ENCODE data around the gene CGNL1.

CGNL1 gene

DNA sequence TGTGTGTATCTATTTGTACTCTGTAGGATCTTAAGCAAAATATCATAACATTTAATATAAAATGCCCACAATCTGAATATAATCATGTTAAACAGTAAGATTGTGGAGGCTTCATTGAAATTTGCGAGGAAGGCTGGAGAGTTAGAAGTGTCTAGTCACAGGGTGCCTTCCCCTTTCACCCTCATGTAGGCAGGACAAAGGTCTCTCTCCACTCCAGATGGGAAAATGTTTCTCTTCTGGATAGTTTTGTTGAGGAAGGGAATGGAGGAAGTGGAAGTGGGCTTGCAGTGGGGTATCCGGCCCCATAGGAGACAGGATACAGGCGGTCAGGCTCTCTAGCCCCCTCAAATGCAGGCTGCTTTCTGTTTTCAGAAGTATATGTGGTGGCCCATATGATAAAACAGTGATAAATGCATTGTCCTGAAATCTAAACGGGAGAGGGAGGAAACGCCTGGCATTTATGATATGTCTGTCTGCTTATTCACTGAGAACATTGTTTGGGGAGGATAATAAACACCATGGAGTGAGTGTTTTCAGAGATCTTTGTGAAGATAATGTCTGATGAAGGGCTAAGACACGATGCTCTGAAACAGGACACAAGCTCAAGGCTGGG, 202.1 kb downstream of the CGNL1 start:
- no peak for DNase-seq

DNA sequence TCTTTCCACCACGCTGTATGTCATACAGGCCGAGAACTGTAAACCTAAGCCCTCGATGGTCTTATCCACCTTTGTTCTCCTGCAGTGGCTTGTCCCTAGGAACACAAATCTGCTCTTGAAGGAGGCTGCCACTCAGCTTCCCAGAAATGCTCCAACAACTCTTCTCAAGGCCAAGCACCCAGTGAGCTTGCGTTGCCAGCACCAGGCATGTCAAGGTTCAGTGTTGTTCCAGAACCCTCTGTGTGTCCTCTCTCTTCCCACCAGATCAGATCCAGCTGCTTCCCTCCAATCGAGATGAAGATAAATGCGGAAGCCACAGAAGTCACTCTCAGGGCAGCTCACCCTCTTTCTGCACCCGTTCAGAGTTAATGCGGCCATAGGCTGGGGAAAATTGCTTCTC, 204.1 kb downstream of the CGNL1 start:
- DNase-seq, result no peak

DNA sequence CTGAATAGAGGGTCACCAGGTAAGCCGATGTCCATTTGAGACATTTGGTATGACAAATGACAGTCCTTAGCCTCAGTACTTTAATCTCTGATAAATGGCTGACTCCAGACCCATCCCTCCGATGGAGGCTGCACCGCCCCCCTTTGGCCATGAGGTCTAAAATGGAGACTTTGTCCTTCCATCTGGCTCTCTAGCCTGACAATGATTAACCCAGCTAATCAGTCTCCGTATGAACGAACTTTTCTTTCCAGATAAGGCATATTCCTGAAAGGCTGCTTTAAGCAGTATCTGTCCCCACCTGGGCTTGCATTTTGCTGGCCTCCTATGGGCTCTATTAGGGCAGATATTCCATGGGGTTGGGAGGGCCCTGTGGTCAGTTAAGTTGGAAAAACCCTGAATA, 204.6 kb downstream of the CGNL1 start:
- no peak for DNase-seq

DNA sequence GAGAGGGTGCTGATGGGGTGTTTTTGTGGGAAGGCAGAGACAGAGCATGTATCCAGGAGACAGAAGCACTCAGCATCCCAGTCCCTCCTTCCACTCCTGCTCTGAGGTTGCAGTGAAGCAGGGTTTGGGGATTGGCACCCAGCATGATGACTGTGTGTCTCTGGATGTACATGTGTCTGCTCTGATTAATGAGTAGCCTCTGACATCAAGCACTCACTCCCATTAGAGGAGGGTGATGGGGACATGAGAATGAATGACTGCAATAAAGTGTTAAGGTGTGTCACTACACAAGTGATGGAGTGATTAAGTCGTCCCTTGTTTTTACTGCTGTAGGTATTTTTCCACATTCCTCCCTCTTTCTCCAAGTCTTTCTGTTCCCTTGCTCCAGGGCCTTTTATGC, 205.8 kb downstream of the CGNL1 start:
- no peak for DNase-seq

DNA sequence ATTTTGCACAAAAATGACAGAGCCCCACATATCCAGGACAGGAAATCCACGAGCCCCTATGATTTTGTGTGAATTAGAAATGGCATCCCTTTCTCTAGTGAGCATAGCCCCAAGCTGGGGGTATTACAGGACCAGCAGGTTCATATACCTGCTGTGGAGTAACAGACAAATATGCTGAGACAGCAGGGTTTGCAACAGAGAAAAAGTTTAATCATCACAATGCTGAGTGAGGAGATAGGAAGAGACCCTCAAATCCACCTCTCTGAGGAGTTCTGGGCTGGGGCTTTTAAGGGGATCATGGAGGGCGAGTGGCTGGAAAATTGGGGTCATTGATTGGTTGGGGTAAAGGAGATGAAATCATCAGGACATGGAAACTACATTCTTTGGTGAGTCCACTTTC, 207.0 kb downstream of the CGNL1 start:
- DNase-seq, result no peak

DNA sequence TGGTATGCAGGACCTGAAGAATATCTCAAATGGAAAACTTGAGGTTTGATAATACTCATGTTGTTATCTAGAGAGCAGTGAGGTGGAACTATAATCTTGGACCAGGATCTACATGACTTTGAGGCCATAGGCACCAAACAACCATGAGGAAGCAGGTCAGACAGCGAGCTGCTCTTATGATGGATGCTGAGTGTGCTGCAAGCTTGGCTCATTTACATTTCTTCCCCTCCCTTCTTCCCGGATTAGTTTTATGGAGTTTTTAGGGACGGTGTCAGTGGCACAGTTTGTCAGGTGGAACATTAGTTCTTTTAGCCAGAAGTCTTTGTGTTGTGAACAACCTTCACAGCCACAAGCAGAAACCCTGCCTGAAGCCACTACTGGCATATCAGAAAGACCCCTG, 207.4 kb downstream of the CGNL1 start:
- no peak for DNase-seq

DNA sequence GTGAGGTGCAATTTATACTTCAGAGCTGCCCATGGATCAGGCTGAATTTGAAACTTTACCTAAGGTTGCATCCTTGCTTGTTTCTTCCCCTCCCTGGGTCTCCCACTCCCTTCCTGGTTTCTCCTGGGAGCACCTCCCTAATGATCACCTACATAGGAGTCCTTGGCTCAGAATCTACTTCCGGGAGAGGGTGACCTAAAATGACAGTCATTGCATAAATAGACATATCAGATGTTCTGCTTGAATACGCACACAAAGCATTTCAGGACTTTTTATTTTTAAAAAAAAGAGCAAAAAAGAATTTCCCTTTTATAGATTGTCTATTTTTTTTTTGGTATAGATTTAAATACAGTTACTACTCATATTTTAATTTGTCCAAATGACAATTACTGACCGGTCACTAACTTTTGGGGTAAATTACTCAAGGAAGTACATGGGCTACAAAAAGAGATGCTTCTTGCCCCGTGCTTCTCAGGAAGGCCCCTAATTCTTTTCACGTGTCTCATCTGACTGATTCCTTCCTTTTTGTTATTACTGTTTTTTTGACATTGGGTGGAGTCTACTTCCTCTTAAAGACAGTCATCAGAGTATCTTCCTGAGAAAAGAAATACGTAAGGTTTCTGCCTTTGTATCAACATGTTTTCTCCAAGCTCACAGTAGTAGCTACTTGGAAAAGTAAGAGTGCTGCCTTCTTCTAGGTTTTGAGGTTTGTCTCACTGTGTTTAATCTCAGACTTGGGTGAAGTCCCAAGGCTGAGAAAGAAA, 210.5 kb downstream of the CGNL1 start:
- peak; percentile 29 for DNase-seq

DNA sequence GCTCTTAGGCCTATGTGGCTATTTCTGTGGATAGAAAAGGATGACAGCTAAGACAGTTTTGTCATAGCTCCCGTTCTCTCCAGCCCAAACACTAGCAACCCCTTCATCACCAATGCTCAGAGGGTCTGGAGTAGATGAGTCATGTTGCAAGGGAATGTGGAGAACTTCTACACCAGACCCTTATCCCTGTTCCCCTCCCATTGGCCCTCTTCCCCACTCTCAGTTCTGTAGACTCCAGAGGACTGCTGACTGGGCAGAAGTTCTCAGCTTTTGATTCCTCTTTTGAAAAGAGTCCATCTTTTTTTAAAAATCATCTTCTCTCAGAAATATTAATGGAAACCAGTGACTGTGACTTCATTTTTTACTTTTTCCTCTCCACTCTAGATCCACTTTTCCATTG, 213.0 kb downstream of the CGNL1 start:
- no peak for DNase-seq

DNA sequence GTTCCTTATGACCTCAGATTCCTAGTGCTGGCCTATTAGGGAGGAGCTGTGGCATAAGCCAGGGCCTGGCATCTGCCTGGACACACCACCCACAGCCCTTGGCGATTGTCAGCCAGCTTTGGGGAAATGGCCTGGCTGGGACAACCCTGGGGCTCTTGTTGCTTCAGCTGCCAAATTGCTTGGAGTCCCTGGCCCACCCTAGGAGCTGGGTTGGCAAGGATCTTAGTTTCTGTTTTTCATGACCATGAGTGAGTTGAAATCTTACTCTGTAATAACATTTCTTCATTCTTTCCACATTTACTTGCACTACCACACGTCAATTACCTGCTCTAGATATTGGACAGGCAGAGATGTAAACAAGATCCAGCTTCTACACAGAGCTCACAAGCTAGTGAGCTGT, 213.4 kb downstream of the CGNL1 start:
- DNase-seq, result no peak

DNA sequence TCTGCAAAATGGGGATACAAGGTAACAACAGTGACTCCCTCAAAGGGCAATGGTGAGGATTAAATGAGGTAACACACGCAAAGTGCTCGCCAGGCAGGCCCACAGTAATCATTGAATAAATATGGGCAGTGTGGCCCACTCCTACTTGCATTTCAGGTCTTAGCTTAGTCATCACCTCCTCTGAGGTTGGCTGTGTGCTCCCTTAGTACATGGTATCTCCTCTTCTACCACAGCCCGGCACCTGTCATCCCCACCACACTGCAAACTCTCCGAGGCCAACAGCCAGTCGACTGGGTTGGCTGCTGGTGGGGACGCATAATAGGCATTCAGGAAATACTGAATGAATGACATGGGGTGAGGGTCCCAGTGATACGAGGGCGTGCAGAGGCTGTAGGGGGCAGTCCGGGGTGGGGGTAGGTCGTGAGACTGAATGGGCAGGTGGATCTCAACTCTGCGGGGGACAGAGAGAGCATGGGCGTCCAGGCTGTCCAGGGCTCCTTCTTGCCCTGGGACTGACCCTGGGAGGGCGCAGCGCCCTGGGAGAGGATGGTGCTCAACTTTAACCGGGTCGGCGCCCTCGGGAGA, 215.0 kb downstream of the CGNL1 start:
- no peak for DNase-seq

DNA sequence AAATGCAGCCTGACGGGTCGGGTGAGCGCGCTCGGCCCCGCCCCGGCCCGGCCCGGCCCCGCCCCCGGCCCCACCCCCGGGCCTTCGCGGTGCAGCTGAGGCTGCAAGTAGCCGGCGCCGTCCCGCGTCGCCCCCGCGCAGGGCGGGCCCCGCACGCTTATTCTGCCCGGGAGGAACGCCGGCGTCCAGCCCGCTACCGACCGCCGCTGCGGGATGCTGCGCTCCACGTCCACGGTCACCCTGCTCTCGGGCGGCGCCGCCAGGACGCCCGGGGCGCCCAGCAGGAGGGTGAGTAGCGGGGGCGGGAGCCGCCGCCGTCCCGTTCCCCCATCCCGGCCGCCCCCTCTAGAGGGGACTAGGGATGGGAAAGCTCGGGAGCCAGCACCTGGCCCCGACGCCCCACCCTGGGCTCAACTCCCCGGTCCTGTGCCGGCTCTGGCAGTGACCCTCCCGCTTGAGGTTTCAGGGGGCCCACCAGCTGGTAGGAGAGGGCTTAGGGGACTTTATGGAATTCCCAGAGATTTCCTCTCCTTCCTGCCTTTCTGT, 215.6 kb downstream of the CGNL1 start, which contains the start of gene MYZAP:
Gene MYZAP, plus strand, starts transcription at position 83 of the 546 bp plus-strand sequence. Its CDS starts 131 bp downstream, at position 214.
- DNase-seq, result peak; percentile 59

DNA sequence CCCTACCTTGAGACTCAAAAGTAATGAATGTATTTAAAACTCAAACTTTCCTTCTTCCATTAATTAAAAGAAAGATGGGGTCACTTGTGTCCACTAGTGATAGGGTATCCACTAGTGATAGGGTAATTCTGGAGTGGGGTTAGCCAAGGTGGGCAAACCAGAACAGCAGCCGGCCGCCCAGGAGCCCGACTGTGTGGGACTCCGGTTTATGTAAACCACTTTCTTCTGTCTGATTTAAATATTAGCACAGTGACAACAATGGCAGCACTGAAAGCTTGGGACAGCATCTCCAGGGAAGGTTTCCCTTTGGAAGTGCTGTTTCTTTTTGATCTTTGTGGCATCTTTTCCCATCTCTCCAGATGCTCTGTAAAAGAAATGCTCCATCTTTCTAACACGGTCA, 216.1 kb downstream of the CGNL1 start:
- DNase-seq, result no peak

DNA sequence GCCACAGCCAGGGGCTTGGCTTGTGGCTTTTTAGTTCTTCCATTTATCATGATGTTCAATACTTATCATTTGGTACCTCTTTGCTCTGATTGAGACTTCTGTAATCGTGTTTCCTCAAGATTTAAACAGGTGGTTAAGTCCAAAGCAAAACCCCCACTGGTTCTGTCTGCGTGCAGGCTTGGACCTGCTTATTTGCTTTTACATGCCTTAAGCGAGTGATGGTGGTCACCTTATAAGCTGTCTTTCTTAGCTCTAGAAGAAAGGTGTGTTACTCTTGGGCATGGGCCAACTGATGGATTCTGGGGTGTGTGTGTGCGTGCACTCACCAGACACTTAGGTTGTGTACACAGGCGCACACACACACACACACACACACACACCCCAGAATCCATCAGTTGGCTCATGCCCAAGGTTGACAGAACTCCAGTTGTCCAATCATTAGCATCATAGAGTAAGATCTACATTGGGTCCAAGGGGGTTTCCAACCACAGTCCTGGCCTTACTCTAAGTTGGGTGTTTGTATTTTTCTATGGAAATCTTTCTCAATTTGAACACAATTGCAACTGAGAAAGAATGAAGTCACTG, 216.6 kb downstream of the CGNL1 start:
- no peak for DNase-seq

DNA sequence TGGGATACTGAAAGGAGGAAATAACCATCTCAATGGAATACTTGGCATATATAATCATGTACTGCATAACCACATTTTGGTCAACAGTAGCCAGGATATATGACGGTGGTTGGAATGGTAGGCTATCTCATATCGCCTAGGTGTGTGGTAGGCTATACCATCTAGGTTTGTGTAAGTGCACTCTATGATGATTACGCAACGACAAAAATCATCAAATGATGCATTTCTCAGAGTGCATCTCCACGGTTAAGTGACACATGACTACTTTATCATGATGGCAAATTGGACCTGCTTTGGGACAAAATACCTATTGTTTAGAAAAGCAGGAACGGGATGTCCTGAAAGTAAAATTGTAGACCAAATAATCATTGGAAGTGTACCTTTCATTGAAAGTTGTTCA, 218.2 kb downstream of the CGNL1 start:
- no peak for DNase-seq

DNA sequence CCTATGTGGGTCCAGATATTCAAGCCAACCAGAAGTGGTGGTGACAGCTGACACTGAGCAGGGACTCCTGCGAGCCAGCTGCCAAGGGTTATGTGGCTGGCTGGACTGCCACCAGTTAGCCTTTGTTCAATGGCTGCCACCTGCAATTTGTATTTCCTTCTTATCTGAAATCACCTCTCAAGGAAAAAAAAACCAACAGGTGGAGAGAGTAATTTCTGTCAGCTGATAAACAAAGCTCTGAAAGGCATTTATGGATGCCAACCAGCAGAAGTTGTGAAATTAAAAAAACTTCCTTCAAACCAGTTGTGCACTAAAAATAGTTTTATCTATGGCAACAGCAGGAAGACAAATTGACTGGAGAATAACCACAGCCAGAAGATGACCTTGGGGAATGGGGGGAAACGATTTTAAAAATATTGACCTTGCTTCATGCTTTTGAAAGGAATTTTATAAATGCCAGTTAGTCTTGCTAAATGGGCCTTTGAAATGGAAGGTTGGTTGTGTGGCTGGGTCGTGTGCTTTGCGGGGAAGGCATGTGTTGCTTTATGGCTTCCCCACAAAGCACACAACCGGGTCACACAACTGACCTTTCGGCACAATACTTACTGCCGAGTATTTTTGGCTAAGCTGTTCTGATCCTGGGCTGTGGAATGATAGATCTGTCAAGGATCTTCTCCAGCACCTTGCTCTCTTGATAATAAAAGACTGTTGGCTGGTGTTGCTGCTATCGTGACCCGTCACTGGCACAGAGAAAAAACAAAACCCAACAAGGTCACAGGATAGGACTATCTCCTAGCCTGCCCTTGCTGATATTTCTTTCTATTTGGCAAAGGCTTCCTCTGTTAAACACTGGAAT, 218.9 kb downstream of the CGNL1 start:
- no peak for DNase-seq

DNA sequence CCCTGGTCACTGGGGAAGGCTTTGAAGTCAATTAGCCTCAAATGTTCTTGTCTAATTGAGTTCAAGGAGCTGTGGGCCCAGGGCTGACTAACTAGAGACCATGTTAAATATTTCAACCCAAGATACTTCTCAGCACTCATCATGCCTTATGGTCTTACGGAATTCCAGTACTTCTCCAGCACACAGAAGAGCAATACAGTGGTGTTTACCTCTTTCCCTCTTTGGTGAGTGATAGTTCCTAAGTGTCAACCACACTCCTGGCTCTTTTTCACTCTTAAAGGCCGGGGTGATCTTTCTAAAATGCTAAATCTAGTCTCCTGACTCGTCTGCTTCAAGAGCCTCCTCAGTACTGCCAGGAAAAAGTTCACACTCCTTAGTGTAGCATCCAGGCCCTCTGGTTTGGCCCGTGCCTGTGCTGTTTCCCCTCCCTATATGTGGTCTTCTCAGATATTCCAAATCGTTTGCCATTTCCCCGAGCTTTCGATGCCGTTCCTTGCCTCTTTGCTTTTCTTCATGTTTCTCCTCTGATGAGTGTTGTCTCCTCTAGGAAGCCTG, 220.1 kb downstream of the CGNL1 start:
- no peak for DNase-seq

DNA sequence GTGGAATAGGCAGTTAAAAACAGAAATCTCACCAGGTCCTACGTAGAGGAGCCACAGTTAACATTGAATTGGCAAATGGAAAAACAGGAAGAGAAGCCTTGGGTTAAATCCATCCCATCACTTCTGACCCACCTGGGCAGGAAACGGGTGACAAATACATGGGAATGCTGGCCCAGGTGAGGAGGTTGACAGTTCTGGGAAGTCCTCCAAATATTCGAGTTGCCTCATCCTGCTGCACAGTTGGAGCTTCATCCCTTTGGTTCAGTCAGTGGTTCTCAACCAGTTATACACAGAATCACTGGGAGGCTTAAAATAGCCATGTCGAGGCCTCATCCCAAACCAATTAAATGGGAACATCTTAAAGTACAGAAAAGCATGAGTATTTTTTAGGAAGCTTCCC, 220.7 kb downstream of the CGNL1 start:
- no peak for DNase-seq

DNA sequence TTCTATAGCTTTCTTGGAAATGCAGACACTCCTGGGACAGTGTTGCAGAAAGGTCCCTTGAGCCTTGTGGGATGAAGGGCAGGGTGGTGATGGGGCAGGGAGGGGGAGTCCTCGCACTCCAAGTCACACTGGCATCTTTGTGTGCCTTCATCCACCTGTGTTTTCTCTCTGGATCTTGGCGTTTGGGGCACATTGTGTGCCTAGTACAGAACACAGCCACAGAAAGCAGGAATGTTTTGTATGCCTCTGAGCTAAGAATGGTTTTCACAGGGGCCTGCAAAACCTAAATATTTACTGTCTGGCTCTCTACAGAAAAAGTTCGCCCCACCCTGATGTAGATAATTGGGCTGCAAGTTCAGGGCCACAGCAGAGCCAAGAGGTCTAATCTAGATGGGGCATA, 221.1 kb downstream of the CGNL1 start:
- DNase-seq, result no peak

DNA sequence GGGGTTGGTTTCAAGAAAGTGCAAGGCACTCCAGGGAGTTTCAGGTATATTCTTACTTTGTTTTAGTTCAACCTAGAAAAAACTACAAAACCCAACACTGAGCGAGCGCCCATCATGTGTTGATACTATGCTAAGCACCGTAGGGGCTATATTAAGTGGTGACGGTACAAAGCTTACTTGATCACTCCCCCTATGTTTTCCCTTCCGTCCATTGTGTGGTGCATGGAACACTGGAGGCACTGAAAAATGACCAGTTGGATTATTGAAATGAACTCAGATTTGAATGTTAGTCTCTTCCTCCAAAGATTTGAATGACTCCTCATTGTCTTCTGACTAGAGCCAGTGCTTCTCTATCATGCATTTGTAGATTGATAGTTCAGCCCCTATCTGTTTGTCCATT, 222.0 kb downstream of the CGNL1 start:
- no peak for DNase-seq

DNA sequence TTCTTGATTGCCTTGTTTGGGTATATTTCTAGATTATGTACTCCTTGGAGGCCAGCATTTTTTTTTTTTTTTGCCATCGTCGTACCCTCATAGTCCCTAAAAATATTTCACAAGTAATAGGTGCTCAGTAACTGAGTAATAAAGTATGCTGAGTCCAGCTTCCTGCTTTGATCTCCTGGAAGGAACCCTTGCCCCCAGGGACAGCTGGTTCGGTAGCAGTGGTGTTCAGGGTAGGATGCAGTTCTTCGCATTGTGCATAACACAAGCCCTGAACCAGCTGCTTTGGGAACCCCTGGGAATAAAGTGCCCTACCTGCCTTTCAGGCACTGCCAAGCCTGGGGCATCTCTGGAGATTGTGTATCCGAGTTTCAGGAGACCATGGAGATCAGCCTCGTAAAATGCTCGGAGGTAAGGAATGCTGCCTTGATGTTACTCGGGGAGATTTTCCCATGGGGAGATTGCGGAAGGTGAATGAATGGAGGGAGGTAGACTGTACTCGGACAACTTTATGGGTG, 223.0 kb downstream of the CGNL1 start:
- no peak for DNase-seq

DNA sequence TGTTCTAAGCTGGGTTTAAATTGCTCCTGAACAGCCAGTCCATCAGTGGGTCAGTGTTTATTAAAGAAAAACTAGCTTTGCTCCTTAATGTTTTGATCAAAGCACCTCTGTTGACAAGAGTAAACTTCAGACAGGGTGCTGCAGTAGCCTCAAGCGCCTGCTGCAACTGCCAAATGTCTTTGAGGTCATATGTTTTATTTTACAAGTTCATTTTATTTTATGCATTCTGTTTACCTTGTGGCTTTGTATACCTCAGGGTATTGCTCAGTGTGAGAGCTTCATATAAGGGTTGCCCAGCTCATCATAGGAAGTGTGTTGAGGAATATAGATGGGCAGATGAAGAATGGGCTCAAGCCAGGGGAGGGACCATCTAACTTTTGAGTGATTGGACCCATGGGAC, 223.9 kb downstream of the CGNL1 start:
- no peak for DNase-seq
